Thymus (tissue), 11 donors: Measurements from ENCODE around the gene C3orf70. TPM values are rescaled to one million over a fixed set of nuclear protein-coding genes. Genes with fewer than 3 reads are reported as not detected.

Experiments
- DNase-seq, 9 donors: peaks; one replicate each; pipeline ENCODE4 v3.0.0-alpha.2; 2013; ENCODE audit warnings: low spot score in 9 of 9, low read depth in 6 of 9, missing footprints in 1 of 9
- H3K27ac ChIP-seq, 2 donors: one replicate each; pipeline ENCODE4 v1.5.1; 2013; ENCODE audit warnings: control low read depth in 1 of 2, low read depth in 1 of 2, low read length in 1 of 2, mild to moderate bottlenecking in 1 of 2, moderate library complexity in 1 of 2
- H3K27me3 ChIP-seq, 2 donors: one replicate each; pipeline ENCODE4 v1.5.1; 2013; ENCODE audit warnings: low read length in 1 of 2; ENCODE audit not compliant: control insufficient read depth in 2 of 2, insufficient read depth in 1 of 2
- H3K36me3 ChIP-seq, 2 donors: one replicate each; pipeline ENCODE4 v1.5.1; 2013; ENCODE audit warnings: low read length in 1 of 2, mild to moderate bottlenecking in 1 of 2, moderate library complexity in 1 of 2; ENCODE audit not compliant: control insufficient read depth in 2 of 2, insufficient read depth in 2 of 2
- H3K4me1 ChIP-seq, 2 donors: one replicate each; pipeline ENCODE4 v1.5.1; 2013; ENCODE audit warnings: low read length in 2 of 2; ENCODE audit not compliant: control insufficient read depth in 2 of 2, insufficient read depth in 2 of 2
- H3K4me3 ChIP-seq, 2 donors: one replicate each; pipeline ENCODE4 v1.5.1; 2013; ENCODE audit warnings: low read length in 2 of 2, control low read depth in 1 of 2, mild to moderate bottlenecking in 1 of 2
- H3K9me3 ChIP-seq, 2 donors: one replicate each; pipeline ENCODE4 v1.5.1; 2013; ENCODE audit warnings: low read length in 1 of 2, mild to moderate bottlenecking in 1 of 2; ENCODE audit not compliant: control insufficient read depth in 2 of 2, insufficient read depth in 1 of 2
- WGBS: extraction: QIAGEN DNeasy Blood & Tissue Kit; methylation state at CpG from one replicate; pipeline ENCODE4 v1.1.7; 2013; 5-methylcytosine and 5-hydroxymethylcytosine counted together
- polyA plus RNA-seq: library from polyadenylated mRNA; stranded (reverse); fragments of 200-250 nt; gene quantifications from one replicate; pipeline ENCODE4 v1.2.3, GENCODE V29; 2013
- total RNA-seq: library from RNA; stranded (reverse); fragments of 120-200 nt; gene quantifications from one replicate; pipeline ENCODE4 v1.2.4, GENCODE V29; 2013
- donor health status: healthy.

Gene C3orf70
- total and polyA plus RNA-seq, 2 donors, result 0.76 to 0.78 TPM

DNA sequence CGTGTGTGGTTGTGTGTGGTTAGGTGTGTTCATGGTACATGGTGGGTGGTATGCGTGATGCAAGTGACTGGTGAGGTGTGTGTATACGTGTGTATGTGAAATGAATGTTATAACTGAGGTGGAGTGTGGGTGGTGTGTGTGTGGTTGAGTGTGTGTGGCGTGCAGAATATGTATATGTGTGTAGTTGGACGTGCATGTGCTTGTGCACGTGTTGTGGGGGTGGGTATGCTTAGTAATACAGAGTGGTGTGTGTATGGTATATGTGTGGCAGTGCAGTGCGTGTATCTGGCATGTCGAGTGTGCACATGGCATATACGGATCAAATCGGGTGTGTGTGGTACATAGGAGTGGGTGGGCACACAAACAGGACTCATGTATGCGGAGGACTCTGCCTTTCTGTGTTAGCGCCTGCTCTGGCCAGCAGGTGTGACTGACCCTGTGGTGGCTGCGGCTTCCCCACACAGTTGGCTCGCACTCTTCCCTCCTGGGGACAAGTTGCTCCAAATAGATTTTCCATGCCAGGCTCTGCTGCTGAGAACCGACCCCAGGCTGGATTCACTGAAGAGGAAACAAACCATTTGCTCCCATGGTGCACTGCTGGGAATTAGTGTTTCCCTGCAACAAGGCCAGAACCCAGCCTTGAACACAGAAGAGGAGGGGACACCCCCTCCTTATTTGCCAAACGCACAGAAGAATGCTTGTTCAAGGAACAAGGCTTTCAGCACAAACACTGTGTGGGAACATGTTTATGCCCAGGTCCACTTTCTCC, 1.2 kb upstream of the C3orf70 start:
- Histone ChIP-seq H3K9me3 (peaks cover 0 to 1% of the 10 kb centered on the region in 2 donors), H3K36me3 (no peaks in the 10 kb centered on the region), H3K27ac (no peak overlapping the region), H3K4me1 (peaks cover 2 to 5% of the 10 kb centered on the region in 2 donors), H3K27me3 (peaks cover 32 to 59% of the 10 kb centered on the region in 2 donors), H3K4me3 (no peak overlapping the region)
- DNase-seq, result no peak
- 93% methylated on average over 16 of the region's 16 CpGs for WGBS

GRCh38 chr3:185153171-185153771, 411 bp upstream of the C3orf70 start:
- Histone ChIP-seq H3K4me1 (peaks cover 2 to 5% of the 10 kb centered on the region in 2 donors), H3K27me3 (peaks cover 32 to 61% of the 10 kb centered on the region in 2 donors), H3K36me3 (no peaks in the 10 kb centered on the region), H3K4me3 (peak overlapping the region; percentile 35 to 40), H3K27ac (no peak overlapping the region), H3K9me3 (peaks cover 0 to 1% of the 10 kb centered on the region in 2 donors)
- peak in 2 of 9 donors; percentile 29 to 43 for DNase-seq
- WGBS, result 6% methylated on average over 53 of the region's 53 CpGs

GRCh38 chr3:185151964-185152409, 873 bp downstream of the C3orf70 start:
- H3K4me1 ChIP-seq, result peaks cover 2 to 5% of the 10 kb centered on the region in 2 donors
- H3K4me3 ChIP-seq, result peak overlapping the region in 1 of 2 donors; percentile 40
- H3K9me3 ChIP-seq, result peaks cover 0 to 1% of the 10 kb centered on the region in 2 donors
- H3K27me3 ChIP-seq, result peaks cover 32 to 60% of the 10 kb centered on the region in 2 donors
- peak in 1 of 9 donors; percentile 2 for DNase-seq
- no peaks in the 10 kb centered on the region for H3K36me3 ChIP-seq
- WGBS, result 11% methylated on average over 9 of the region's 9 CpGs
- H3K27ac ChIP-seq, result no peak overlapping the region

DNA sequence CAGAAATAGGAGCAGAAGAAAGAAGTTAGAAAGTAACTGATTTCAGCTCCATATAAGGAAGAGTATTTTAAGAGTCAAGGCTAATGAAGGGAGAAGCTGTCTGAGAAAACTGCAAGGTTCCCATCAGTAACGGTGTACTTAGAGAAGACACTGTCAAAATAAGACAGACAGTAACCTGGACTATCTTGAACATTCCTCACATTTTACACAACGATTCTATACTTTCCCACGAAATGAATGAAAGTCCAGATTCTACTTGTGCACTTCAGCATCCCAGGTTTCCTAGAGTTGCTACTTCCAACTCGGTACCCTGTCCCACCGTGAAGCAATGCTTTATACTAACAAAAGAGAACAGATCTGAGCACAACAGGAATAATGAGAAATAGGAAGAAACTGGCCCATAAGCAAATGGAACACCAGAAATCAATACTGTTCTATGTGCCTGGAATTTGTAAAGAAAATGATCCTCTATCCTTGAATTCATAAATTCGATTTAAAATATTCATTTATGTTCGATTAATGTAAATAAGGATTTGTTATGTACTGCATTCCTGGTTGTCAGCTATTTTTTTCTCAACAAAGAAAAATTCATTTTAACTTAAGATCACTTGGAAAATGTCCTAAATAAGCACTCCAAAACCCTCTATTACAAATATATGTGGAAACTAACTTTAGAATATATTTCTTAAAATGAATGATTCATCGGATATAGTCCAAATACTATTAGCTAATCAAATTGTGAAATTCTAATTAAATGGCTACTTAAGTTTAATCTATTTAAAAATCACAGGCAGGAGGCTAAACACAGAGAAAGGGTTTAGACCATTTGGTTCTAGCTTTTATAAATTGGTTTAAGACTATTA, 1.5 kb downstream of the C3orf70 start:
- H3K36me3 ChIP-seq, result no peaks in the 10 kb centered on the region
- H3K4me1 ChIP-seq, result peaks cover 2 to 5% of the 10 kb centered on the region in 2 donors
- no peak for DNase-seq
- WGBS, result 81% methylated on average over 8 of the region's 8 CpGs
- H3K27me3 ChIP-seq, result peaks cover 32 to 62% of the 10 kb centered on the region in 2 donors
- H3K9me3 ChIP-seq, result peaks cover 0 to 1% of the 10 kb centered on the region in 2 donors
- H3K27ac ChIP-seq, result no peak overlapping the region
- no peak overlapping the region for H3K4me3 ChIP-seq

DNA sequence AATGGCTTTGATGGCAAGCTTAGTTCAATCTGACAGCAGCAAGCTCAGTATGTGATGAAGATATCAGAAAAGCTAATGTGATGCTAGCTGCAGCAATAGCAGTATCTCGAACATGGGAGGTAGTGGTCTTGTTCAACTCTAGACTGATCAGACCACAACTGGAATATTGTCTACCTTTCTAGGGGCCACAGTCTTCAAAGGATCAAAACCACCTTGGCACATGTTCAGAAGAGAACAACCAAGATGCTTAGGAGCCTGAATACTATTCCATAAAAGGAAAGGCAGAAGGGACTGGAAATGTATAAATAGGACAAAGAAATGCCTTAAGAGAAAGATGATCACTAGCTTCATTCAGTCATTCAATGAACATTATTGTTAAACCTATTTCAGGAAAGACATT, 2.3 kb downstream of the C3orf70 start:
- peaks cover 2 to 5% of the 10 kb centered on the region in 2 donors for H3K4me1 ChIP-seq
- H3K27ac ChIP-seq, result no peak overlapping the region
- no peak overlapping the region for H3K4me3 ChIP-seq
- DNase-seq, result no peak
- H3K36me3 ChIP-seq, result no peaks in the 10 kb centered on the region
- WGBS, result 88% methylated on average over 1 of the region's 1 CpG
- peaks cover 0 to 1% of the 10 kb centered on the region in 2 donors for H3K9me3 ChIP-seq
- peaks cover 32 to 62% of the 10 kb centered on the region in 2 donors for H3K27me3 ChIP-seq

- Histone ChIP-seq H3K27me3 (peaks cover 28 to 60% of the 10 kb centered on the region in 2 donors), H3K36me3 (no peaks in the 10 kb centered on the region), H3K27ac (no peak overlapping the region), H3K4me1 (peaks cover 2 to 5% of the 10 kb centered on the region in 2 donors), H3K9me3 (peaks cover 0 to 1% of the 10 kb centered on the region in 2 donors), H3K4me3 (no peak overlapping the region)
- DNase-seq, result no peak
- 91% methylated on average over 3 of the region's 3 CpGs for WGBS
These were observed 3.3 kb downstream of the C3orf70 start for GRCh38 chr3:185149591-185149990.

DNA sequence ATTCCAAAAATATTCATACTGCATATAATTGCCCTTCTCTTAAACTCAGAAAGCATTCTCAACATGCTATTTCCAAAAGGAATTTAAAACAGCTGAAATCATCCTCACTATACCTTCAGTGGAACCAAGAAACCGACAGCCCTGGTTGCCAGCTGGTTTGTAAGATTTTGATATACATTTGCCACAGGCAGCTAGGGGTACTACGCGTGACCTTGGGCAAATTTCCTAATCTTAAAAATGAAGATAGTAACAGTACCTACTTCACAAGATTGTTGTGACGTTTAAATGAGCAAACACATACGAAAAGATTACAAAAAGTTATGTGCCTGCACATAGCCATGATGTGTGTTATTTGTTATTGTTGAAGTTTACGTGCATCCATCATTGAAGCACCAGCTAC, 7.3 kb downstream of the C3orf70 start:
- no peak for DNase-seq
- Histone ChIP-seq H3K4me3 (no peak overlapping the region), H3K36me3 (no peaks in the 10 kb centered on the region), H3K9me3 (no peaks in the 10 kb centered on the region), H3K27me3 (peaks cover 1 to 21% of the 10 kb centered on the region in 2 donors), H3K4me1 (no peaks in the 10 kb centered on the region), H3K27ac (no peak overlapping the region)
- whole genome bisulfite sequencing, result 97% methylated on average over 6 of the region's 6 CpGs

DNA sequence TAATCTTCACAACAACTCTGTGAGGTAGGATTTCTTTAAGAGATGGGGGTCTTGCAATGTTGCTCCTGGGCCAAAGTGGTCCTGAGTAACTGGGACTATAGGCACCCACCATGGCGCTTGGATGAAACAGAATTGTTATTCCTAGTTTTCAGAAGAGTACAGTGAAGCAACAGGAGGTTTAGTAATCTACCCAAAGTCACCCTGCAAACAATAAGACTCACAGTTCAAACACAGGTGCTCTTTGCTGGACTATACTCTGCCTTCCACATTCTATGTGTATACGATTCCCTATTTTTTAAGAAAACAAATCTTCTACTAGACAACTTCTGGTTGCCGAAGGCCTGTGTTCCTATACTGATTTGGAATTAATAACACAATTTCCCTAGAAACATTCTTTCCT, 8.1 kb downstream of the C3orf70 start:
- DNase-seq, result no peak
- Histone ChIP-seq H3K27me3 (peaks cover 0 to 14% of the 10 kb centered on the region in 2 donors), H3K9me3 (no peaks in the 10 kb centered on the region), H3K4me1 (no peaks in the 10 kb centered on the region), H3K36me3 (no peaks in the 10 kb centered on the region), H3K27ac (no peak overlapping the region), H3K4me3 (no peak overlapping the region)
- 98% methylated on average over 3 of the region's 3 CpGs for WGBS
